GM18861 (cell line): ENCODE data around the gene CTNNA2.

Experiments used
- ATAC-seq: cut with Tn5 transposase; IDR thresholded peaks from one replicate; pipeline ENCODE4 v1.9.1; 2021; ENCODE audit not compliant: unreplicated experiment

The CTNNA2 gene

DNA sequence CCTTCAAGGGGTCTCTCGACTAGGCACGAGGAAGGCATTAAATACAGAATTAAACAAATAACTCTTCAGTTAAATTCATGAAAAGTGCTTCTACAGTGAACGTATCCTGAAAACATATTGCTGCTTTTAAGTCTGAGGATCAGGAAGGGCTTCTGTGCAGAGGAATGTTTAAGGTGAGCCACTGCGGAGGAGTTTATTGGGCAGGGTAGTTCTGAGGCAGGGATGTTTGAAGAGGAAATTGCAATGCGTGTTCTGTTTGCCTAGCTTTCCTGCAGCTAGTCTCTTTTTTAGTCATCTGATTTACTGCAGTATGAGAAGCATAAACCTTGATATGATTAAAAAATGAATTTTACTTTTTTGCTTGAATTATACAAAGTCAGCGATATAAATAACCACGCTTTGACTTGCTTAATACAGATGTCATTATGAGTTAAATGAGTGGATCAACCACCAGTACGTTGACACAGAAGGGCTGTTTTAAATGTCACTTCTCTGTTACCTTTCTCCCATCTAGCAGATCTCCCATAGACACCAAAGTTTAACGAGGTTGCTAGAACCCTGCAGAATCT is 98.7 kb downstream of the CTNNA2 start:
- ATAC-seq, result no peak

DNA sequence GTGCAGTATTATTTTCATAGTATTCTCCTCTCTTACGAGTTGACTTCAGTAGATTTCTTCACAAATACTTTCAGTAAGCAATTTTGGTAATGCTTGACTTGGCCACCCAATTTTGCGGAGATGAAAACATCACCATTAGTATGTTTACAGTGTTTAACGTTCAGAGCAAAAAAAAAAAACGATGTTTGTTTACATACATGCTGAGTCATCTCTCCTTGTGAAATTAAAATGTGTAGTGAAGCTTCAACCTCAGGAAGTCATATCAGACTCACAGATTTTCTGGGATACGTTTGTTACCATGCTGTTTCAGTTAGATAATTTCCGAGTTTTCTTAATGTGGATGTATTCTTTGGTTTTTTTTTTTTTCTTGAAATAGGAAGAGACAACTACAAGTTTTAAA is 100.1 kb downstream of the CTNNA2 start:
- ATAC-seq, result no peak

DNA sequence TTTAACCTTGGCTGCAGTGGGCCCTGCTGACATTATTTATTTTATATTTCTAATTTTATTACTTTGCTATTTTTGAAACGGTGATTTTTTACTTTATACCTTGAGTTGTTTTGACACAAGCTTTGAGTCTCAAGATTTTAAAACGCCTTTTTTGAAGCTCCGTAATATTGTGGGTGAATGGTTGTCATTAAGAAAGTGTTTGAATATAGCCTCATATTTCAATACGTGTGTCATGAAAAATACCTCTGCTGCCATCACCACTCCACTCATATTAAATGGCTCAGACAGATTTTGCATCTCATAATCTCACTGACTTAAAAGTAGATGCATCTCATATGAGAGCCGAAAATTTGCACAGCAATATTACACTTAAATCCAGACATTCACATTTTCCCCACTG is 106.6 kb downstream of the CTNNA2 start:
- ATAC-seq, result no peak

DNA sequence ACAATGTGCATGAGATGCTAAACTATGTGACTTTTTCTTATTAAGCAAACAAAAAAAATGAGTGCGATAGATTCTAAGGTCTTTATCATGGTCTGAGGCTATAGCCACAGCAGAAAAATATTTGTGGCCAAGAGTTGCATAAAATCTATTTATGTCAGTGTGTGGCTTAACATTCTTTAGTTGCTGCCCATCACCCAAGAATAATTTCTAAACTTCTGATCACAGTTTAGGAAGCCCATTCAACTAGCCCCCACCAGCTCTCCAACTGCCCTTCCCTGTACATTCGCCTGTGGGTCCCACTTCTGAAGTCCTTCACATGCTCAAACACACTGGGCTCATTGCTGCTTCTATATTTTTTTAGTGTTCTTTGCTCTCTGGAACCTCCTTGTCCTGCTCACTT is 107.1 kb downstream of the CTNNA2 start:
- ATAC-seq, result no peak

DNA sequence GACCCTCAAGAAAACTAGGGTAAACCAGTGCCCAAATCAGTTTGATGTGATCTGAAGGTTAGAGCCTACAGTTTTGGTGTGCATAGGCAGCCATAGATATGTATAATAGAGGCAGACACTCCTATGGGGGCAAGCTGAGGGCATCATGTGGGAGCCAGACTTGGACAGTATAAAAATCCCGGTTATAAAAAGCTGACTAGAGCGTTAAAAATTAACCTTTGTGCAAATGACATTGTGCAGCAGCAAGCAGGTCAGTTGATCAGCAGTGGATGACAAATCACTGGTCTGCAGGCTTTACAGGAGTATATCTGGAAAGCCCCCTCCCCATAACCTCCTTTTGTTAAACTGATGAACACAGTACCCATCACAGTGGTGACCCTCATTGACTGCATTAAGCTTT is 107.8 kb downstream of the CTNNA2 start:
- no peak for ATAC-seq

DNA sequence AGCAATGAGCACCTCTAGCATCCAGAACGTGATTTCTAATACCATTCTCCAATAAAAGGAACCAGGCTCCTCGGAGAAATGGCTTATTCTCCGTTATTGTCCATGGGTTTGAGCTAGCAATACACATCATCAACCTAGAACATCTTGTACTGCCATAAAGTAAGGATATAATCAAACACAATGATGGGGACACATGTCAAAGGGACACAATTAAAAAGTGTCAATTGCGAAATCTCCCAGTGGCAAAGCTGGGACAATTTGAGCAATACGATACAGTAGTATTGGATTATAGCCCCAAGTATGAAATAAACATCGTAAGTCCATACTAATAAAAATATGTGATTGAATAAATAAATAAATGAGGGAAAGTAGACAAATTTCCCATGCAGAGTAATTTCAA is 108.4 kb downstream of the CTNNA2 start:
- ATAC-seq, result no peak

DNA sequence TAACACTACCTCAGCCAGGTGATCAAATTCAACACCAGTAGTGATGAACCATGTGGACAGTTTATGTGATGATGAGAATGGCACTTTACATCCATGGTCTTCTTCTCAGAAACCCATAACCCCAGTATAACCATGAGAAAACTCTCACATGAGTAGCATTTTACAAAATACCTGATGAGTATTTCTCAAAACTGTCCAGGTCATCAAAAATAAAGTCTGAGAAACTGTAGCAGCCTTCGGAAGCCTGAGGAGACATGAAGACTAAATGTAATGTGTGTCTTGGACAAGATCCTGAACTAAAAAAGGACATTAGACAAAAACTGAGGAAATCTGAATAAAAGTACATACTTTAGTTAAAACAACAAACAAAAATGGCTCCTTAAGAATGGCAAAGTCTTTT is 108.9 kb downstream of the CTNNA2 start:
- ATAC-seq, result no peak

DNA sequence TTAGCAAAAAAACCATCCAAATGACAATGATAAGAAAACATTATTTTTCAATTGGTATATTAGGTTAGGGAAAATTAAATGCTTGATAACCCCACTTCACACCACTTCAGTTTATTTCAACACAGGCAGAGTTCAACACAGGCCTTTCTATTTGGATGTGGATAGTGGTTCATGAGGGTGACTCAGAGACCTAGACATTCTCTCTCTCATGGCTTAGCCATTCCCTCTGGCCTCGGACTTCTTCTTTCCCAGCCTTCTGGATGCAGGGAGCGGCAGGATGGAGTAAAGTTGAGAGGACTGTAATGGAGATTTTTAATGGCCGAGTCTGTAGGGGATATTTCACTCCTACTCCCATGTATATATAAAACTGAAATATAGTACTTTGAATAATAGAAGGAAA is 109.7 kb downstream of the CTNNA2 start:
- no peak for ATAC-seq

DNA sequence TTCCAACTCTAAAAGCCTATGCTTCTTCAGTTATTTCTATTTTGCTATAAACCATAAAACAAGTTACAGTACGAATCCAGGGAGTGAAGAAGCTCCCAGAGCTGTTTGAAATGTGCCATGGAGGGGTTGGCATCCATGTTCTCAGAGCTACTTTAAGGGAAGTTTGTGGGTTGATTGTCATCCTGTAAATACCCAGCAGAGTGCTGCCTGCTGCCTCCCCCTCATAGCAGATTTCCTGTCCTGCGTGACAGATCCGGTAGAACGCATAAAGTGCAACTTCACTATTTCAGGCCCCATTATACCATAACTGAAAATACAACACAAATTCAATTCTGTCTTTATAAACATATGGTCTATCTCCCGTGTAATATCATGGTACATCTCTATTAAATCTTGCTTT is 114.4 kb downstream of the CTNNA2 start:
- ATAC-seq, result no peak

DNA sequence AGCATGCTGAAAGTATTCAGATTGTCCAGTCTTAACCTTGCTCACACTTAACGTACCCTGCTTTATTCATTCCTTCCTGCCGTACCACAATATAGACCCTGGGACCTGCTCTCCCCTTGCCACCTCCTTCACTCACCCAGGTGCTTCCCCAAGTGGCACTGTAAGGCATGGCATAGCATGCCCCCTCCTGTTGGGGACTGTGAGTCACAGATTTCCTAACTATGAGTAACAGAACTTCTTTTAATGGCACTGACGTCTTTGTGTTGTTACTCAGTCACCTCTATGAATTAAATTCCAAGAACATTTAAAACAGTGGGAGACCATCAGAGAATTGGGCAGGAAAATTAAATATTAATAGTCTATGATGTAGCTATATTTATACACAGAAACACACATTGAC is 117.2 kb downstream of the CTNNA2 start:
- no peak for ATAC-seq

DNA sequence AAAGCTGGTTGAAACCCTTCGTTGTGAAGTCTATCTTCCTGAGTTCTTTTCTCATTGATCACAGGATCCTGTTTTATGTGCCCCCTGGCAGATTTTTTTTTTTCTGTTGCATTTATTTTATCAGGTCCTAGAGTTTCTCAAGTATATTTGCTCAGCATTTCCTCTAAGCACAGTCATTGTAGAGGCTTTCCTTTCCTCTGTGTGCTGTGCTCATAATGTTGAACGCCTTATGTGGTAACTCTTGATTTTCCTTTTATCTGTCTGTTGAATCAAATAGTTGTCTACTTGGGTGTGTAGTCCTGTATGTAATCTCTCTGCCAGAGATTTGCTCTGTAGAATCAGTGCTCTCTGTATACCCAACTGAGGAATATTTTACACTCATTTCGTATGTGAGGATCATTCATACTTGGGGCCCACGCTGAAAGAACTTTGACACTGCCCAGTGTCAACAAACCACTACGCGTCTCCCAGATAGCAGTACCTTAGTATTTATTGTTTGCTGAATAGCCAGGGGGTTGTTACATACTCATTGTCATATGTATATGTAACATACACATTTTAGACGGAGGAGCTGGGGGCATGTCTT is 118.2 kb downstream of the CTNNA2 start:
- no peak for ATAC-seq

DNA sequence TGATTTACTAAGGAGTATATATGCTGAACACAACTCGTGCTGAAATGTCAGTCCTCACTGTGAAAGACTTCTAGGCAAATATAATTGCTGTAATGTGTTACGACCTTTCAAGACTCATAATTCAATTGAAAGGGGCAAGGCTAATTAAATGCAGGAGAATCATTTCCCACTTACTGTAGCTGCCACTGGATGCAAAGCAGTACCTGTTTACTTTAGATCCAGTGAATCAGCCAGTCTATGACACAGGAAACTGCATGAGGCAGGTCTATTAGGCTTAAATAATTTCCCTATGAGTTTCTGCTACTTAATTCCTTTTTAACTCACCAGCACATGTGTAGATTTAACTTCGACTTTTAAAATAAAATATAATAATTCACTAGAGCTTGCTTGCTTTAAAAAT is 125.6 kb downstream of the CTNNA2 start:
- ATAC-seq, result no peak

DNA sequence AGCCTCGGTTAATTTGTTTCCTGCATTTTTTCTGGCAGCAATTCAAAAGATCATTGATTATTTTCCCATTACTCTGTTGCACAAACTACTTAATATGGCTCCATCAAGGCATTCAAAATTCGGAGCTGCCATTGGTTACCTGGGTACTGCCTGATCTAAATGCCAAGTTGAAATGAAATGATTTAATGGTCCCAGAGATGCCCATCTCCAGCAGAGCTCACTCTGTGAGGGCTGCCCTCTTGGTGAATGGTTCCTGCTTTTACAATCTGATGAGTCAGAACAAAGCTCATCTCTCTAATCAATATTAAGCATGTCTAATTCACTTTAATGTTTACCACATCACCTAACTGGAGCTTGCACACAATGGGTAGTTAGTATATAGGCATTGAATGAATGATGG is 126.1 kb downstream of the CTNNA2 start:
- ATAC-seq, result no peak

DNA sequence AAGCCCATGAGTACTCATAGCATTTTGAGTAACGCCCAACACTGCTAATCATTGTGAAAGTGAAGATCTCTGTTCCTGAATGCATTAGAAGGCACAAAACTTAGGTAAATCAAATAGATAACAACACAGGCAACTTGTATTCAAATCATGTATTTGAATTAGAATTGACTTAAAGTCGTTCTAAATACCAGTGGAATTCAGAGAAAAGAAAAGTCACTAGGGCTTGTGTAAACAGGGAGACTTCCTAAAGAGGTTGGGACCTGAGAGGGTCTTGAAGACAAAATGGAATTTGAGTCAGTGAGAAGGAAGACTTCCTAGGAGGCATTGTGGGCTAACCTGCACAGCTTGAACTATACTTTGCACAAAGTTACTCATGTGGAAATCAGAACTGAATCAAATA is 127.2 kb downstream of the CTNNA2 start:
- ATAC-seq, result no peak

DNA sequence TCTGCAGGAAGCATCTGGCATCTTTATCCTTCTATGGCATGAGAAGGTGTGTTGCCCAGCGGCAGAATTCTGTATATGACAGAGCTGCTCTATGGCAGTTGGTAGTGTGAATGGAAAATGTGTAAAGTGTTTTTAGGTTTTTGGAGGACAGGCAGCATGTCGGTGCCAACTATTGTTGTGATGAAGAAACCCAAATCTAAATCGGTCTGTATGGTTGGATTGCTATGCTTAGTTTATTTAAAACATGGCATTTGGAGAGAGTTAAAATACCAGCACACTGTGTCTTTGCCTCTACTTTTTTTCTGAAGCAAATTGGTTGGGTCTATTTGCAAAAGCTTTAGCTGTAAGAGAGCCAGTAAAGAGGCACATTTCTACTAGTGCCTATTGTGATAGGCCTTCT is 136.7 kb downstream of the CTNNA2 start:
- no peak for ATAC-seq

DNA sequence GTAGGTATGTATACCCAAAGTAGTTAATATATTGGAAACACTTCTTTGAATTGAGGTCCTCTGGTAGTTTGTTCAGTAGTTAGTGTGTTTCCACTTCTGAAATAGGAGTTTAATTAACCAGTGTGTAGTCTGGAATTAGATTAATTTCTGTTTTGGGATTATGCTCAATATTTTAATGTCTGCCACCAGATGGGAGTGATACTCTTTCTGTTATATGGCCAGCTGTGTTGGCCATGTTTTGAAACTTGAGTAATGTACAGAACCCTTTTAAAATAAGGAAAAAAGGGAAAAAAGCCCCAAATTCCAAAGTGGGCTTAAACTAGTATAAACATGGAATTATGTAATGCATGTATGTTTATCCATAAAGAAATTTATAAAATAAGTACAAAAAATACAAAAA is 147.7 kb downstream of the CTNNA2 start:
- no peak for ATAC-seq

DNA sequence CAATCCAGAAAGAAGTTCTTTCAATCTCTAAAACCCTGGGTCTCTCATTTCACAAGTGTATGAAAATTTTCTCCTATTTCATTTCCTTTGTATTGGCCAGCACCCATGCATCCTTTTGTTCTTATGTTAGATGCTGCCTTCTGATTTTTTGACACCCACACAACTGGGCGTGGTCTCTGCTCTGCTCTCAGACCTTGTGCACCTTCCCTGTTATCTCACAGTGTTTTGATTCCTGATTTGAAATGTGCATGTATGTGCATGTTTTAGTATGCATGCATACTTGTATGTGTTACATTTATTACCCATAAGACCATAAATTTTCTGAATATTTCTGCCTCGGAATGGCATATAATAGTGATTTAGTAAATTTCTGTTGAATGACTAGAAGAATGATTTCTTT is 152.2 kb downstream of the CTNNA2 start:
- ATAC-seq, result no peak

DNA sequence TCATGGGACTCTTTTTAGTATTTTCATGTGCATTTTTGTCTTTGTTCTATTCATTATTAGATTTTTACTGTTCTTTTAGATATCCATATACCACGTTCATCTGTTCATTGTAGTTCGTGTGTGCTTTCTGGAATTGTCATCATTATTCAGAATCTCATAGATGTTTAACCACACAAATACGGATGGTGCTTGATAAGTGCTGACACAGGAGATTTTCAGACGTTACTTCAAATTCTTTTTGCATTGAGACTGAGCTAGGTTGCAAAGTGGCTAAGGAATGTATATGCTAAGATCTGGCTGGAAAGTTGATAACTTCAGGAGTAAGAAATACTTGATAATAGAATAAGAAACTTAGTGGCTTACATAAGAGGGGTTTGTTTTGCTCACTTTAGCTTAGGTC is 153.6 kb downstream of the CTNNA2 start:
- no peak for ATAC-seq

DNA sequence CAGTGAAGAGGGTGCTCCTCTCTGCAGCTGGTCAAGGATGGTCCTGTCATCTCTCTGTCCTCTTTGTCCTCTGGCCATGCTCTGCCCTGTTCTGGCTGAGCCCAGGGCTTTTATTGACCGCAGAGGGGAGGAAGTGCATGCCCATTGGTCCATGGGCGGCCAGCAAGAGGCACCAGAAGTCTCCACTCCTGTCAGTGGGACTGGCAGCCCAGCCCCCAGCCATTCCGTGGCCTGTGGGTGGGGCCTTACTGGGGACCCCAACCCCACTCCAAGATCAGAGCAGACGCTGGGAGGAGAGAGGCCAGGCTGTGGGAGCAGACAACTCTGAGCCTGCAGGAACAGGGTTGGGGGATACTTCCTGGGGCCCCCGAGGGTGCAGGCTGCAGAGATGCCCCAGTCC is 156.9 kb downstream of the CTNNA2 start:
- ATAC-seq, result no peak

DNA sequence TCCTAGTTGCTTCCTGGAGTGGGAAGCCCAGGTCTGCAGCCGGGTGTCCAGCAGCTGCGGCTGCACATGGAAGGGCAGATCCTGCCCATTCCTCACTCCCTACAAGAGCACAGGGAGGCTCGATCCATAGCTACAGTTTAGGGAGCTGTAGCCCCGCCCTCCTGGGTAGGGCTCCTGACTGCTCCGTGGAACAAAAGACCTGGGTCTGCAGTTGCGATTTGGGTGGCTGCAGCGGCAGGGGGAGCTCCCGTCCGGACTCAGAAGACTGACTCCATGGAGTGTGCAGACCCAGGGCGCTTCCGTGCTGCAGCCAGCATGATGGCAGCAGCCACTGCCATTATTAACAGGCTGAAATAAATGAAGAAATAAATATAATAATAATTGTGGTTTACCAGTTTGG is 157.3 kb downstream of the CTNNA2 start:
- ATAC-seq, result no peak

DNA sequence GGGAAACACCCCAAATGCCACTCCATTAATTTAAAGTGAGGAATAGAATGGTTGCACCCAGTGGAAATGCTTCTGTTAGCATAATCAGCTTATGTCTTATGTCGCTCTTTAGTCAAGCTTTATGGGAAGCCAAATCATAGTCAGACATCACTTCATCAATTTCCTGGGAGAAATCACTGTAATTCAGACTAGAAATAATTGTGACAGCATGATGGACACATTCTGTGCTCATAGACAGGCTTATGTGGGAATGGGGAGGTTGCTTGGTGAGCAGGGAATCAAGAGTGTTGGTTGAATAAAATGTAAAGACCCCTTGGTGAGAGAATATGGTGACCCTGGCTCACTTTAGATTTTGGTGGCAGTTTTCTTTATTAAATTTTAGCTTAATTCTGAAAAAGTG is 174.0 kb downstream of the CTNNA2 start:
- ATAC-seq, result no peak

DNA sequence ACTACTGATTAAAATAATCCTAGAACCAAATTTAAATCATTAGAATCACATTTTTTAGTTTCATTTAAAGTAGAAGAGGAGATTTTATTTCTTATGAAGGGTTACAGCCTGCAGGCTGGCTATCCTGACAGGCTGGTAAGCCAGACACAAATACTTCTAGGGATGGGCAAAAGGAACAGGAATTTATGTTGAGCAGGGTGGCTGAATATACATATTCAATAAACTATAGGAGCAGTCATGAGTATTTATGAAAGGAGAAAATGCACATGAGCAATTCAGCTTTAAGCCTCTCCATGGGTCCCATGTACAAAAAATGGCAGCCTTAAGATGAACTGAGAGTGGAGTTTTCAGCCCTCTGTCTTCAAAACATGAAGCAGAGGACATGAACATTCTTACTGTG is 182.4 kb downstream of the CTNNA2 start:
- no peak for ATAC-seq

DNA sequence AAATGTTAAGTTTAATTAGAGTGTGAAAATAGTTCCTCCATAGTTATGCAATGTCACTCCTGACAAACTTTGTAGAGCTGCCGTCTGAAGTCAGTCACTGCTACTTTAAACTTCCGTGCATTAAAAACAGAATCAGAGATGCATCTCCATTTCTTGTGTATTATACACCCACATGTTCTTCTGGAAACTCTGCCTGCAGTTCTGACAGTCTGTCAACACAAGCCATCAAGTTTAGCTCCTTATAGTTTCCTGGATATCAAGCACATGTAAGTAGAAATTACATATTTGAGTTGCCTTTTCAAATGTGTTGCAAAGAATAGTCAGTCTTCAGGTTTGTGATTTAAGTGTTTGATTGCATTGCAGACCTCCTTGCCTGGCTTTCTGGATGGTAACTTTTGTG is 184.3 kb downstream of the CTNNA2 start:
- no peak for ATAC-seq

DNA sequence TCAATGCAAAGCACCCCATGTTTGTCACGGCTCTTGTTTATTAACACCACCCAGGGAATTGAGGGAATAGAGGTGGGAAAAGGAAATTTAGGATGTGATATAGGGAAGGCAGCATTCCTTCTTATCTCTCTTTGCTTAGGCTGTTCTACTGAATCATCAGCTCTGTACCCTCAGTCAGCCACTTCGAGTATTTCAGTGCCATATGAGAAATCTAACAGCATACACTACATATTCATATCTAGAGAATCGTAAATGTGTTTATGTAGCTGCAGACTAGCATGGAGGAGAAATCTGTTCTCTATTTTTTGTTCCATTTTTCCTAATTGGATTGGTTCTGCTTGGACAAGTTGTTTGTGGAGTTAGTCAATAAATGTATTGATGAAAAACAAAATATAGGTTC is 187.8 kb downstream of the CTNNA2 start:
- ATAC-seq, result no peak
